WTC11 (cell line): ENCODE results near the gene MAB21L1. TPM values are rescaled to one million over a fixed set of nuclear protein-coding genes. Genes with fewer than 3 reads are reported as not detected.
A peak's percentile ranks its signal among the peaks of the same experiment; 100 is the strongest.

Experiments
- ATAC-seq: fragments of 200-7000 bp; cut with Tn5 transposase; 2 replicates; pipeline ENCODE4 v1.10.0; 2021; ENCODE audit warnings: mild to moderate bottlenecking, moderate library complexity
- CTCF ChIA-PET: fragments of 300-600 bp; sonication (Branson Sonifier 250); formaldehyde crosslinking; loops from one replicate; lab custom pipeline; 2021; ENCODE audit warnings: antibody characterized with exemption; lab: Charles Lee
- POLR2A ChIA-PET: fragments of 350-600 bp; sonication (Branson Sonifier 250); formaldehyde crosslinking; loops from one replicate; lab custom pipeline; 2021; ENCODE audit warnings: antibody characterized with exemption; lab: Charles Lee
- DNase-seq: peaks from one replicate; pipeline ENCODE4 v3.0.0; 2021; ENCODE audit warnings: low spot score
- H3K27ac Mint-ChIP-seq: 2 replicates; pipeline ENCODE4 v1.8.0; 2021; ENCODE audit warnings: mixed read lengths
- H3K27me3 Mint-ChIP-seq: 2 replicates; pipeline ENCODE4 v1.8.0; 2021; ENCODE audit warnings: low read depth, mild to moderate bottlenecking, moderate library complexity, mixed read lengths
- H3K36me3 Mint-ChIP-seq: 2 replicates; pipeline ENCODE4 v1.8.0; 2021; ENCODE audit warnings: mixed read lengths
- H3K4me1 Mint-ChIP-seq: 2 replicates; pipeline ENCODE4 v1.8.0; 2022; ENCODE audit warnings: mixed read lengths
- H3K4me3 Mint-ChIP-seq: 2 replicates; pipeline ENCODE4 v1.8.0; 2021; ENCODE audit warnings: mild to moderate bottlenecking, moderate library complexity, mixed read lengths
- H3K9me3 Mint-ChIP-seq: 2 replicates; pipeline ENCODE4 v1.8.0; 2021; ENCODE audit warnings: mixed read lengths
- AFF4 ChIP-seq: sonication (generic); formaldehyde crosslinking; IDR thresholded peaks from 2 replicates; pipeline ENCODE4 v1.8.1; 2023; ENCODE audit warnings: mild to moderate bottlenecking, missing genetic modification reagents, borderline replicate concordance
- CREB1 ChIP-seq: sonication (generic); formaldehyde crosslinking; IDR thresholded peaks from 2 replicates; pipeline ENCODE4 v1.8.0; 2023; ENCODE audit warnings: mild to moderate bottlenecking, missing genetic modification reagents
- CREM ChIP-seq: sonication (generic); formaldehyde crosslinking; IDR thresholded peaks from 2 replicates; pipeline ENCODE4 v1.8.1; 2022; ENCODE audit warnings: mild to moderate bottlenecking, missing genetic modification reagents, moderate library complexity
- CTCF ChIP-seq: fragments of 200-600 bp; IDR thresholded peaks from 2 replicates; pipeline ENCODE4 v1.8.0; 2022; ENCODE audit warnings: antibody characterized with exemption
- ETV6 ChIP-seq: sonication (generic); formaldehyde crosslinking; IDR thresholded peaks from 2 replicates; pipeline ENCODE4 v1.8.1; 2022; ENCODE audit warnings: mild to moderate bottlenecking, missing genetic modification reagents
- FOXK1 ChIP-seq: sonication (generic); formaldehyde crosslinking; IDR thresholded peaks from 2 replicates; pipeline ENCODE4 v1.8.0; 2022; ENCODE audit warnings: mild to moderate bottlenecking, moderate library complexity, missing genetic modification reagents
- HMGA2 ChIP-seq: fragments of 250-450 bp; sonication (Bioruptor Pico); IDR thresholded peaks from 2 replicates; pipeline ENCODE4 v1.4.0; 2021; ENCODE audit warnings: mild to moderate bottlenecking, moderate library complexity
- JAZF1 ChIP-seq: fragments of 250-450 bp; sonication (Bioruptor Pico); IDR thresholded peaks from 2 replicates; pipeline ENCODE4 v1.9.0; 2021; ENCODE audit warnings: moderate library complexity, mild to moderate bottlenecking, inconsistent platforms
- JUN ChIP-seq: sonication (generic); formaldehyde crosslinking; IDR thresholded peaks from 2 replicates; pipeline ENCODE4 v1.8.0; 2023; ENCODE audit warnings: mild to moderate bottlenecking, missing genetic modification reagents
- NFATC4 ChIP-seq: fragments of 250-450 bp; sonication (Bioruptor Pico); IDR thresholded peaks from 2 replicates; pipeline ENCODE4 v1.9.0; 2021; ENCODE audit warnings: mild to moderate bottlenecking
- NFYB ChIP-seq: sonication (generic); formaldehyde crosslinking; conservative IDR thresholded peaks from 2 replicates; pipeline ENCODE4 v1.8.0; 2022; ENCODE audit warnings: low read depth, missing genetic modification reagents
- NR3C1 ChIP-seq: sonication (generic); formaldehyde crosslinking; conservative IDR thresholded peaks from 2 replicates; pipeline ENCODE4 v1.8.1; 2023; ENCODE audit warnings: low read depth, mild to moderate bottlenecking, missing genetic modification reagents
- OVOL2 ChIP-seq: fragments of 250-450 bp; sonication (Bioruptor Pico); IDR thresholded peaks from 2 replicates; pipeline ENCODE4 v1.9.0; 2021; ENCODE audit warnings: mild to moderate bottlenecking, borderline replicate concordance
- TEAD1 ChIP-seq: sonication (generic); formaldehyde crosslinking; IDR thresholded peaks from 2 replicates; pipeline ENCODE4 v1.8.0; 2022; ENCODE audit warnings: mild to moderate bottlenecking, missing genetic modification reagents
- ZNF138 ChIP-seq: sonication (generic); formaldehyde crosslinking; conservative IDR thresholded peaks from 2 replicates; pipeline ENCODE4 v1.8.1; 2022; ENCODE audit warnings: mild to moderate bottlenecking, moderate library complexity, missing genetic modification reagents
- total RNA-seq: library from RNA; stranded (reverse); gene quantifications from 3 replicates; pipeline ENCODE4 v1.2.3, GENCODE V29; 2021
- TF ChIP-seq, protein P1 (sequence below): sonication (generic); formaldehyde crosslinking; conservative IDR thresholded peaks from 2 replicates; pipeline ENCODE4 v1.8.1; 2023; ENCODE audit warnings: mild to moderate bottlenecking, low read depth, missing genetic modification reagents, moderate library complexity
- TF ChIP-seq, protein P2 (sequence below): sonication (generic); formaldehyde crosslinking; IDR thresholded peaks from 2 replicates; pipeline ENCODE4 v1.8.0; 2023; ENCODE audit warnings: missing genetic modification reagents
- TF ChIP-seq, protein P3 (sequence below): sonication (generic); formaldehyde crosslinking; IDR thresholded peaks from 2 replicates; pipeline ENCODE4 v1.8.0; 2022; ENCODE audit warnings: mild to moderate bottlenecking, missing genetic modification reagents

The MAB21L1 gene
- total RNA-seq, 1 experiment from 2014 or later: 0.15 TPM

DNA sequence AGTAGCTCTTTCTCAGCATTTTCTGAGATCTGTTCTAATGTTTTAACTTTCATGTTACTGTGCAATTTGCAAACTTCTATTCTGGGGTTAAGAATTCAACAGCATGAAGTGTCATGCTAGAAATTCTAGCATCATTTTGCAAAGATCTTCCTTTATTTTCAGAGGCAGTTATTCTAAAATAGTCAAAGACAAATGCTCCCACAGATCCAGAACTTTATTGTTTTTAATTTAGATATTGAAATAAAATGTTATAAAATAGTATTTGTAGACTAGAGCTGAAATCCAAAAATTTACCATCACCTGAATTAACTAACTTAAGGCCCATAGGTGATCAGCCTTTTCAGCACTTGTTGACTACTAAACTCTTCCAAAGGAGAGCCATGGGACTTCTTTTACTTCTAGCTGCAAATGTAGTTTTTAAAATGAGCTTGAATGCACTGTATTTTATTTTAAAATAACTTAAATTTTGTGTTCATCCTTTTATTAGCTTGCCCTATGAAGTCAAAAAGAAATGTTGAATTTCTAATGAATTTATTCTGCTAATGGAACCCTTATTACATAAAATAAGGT lies 3.2 kb downstream of the MAB21L1 start (continued):
- TF ChIP-seq, protein P1, sequence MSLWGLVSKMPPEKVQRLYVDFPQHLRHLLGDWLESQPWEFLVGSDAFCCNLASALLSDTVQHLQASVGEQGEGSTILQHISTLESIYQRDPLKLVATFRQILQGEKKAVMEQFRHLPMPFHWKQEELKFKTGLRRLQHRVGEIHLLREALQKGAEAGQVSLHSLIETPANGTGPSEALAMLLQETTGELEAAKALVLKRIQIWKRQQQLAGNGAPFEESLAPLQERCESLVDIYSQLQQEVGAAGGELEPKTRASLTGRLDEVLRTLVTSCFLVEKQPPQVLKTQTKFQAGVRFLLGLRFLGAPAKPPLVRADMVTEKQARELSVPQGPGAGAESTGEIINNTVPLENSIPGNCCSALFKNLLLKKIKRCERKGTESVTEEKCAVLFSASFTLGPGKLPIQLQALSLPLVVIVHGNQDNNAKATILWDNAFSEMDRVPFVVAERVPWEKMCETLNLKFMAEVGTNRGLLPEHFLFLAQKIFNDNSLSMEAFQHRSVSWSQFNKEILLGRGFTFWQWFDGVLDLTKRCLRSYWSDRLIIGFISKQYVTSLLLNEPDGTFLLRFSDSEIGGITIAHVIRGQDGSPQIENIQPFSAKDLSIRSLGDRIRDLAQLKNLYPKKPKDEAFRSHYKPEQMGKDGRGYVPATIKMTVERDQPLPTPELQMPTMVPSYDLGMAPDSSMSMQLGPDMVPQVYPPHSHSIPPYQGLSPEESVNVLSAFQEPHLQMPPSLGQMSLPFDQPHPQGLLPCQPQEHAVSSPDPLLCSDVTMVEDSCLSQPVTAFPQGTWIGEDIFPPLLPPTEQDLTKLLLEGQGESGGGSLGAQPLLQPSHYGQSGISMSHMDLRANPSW (CRISPR knock-in tag): no peak

GRCh38 chr13:35472323-35472881 lies 4.1 kb downstream of the MAB21L1 start:
- Mint-ChIP-seq H3K27me3 (peaks cover 88% of the 10 kb centered on the region), H3K4me1 (peaks cover 53% of the 10 kb centered on the region)
- CTCF ChIA-PET: no interaction called here

GRCh38 chr13:35471706-35472322 lies 4.7 kb downstream of the MAB21L1 start:
- H3K4me3 Mint-ChIP-seq: peak overlapping the region; percentile 80
- H3K36me3 Mint-ChIP-seq: no peaks in the 10 kb centered on the region
- TF ChIP-seq JUN (no peak), CTCF (no peak), NR3C1 (CRISPR knock-in tag) (no peak), AFF4 (CRISPR knock-in tag) (no peak), HMGA2 (CRISPR knock-in tag) (no peak), TEAD1 (CRISPR knock-in tag) (no peak), CREB1 (CRISPR knock-in tag) (no peak), NFATC4 (CRISPR knock-in tag) (no peak), CREM (CRISPR knock-in tag) (no peak), FOXK1 (CRISPR knock-in tag) (no peak), ETV6 (CRISPR knock-in tag) (no peak)
- TF ChIP-seq, protein P2, sequence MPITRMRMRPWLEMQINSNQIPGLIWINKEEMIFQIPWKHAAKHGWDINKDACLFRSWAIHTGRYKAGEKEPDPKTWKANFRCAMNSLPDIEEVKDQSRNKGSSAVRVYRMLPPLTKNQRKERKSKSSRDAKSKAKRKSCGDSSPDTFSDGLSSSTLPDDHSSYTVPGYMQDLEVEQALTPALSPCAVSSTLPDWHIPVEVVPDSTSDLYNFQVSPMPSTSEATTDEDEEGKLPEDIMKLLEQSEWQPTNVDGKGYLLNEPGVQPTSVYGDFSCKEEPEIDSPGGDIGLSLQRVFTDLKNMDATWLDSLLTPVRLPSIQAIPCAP: no peak
- TF ChIP-seq, protein P3, sequence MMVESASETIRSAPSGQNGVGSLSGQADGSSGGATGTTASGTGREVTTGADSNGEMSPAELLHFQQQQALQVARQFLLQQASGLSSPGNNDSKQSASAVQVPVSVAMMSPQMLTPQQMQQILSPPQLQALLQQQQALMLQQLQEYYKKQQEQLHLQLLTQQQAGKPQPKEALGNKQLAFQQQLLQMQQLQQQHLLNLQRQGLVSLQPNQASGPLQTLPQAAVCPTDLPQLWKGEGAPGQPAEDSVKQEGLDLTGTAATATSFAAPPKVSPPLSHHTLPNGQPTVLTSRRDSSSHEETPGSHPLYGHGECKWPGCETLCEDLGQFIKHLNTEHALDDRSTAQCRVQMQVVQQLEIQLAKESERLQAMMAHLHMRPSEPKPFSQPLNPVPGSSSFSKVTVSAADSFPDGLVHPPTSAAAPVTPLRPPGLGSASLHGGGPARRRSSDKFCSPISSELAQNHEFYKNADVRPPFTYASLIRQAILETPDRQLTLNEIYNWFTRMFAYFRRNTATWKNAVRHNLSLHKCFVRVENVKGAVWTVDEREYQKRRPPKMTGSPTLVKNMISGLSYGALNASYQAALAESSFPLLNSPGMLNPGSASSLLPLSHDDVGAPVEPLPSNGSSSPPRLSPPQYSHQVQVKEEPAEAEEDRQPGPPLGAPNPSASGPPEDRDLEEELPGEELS (CRISPR knock-in tag): no peak
- ATAC-seq (no peak), DNase-seq (peak; percentile 27)
- peaks cover 47% of the 10 kb centered on the region for H3K4me1 Mint-ChIP-seq
- CTCF ChIA-PET: no interaction called here
- H3K27ac Mint-ChIP-seq: no peak overlapping the region
- POLR2A ChIA-PET: no interaction called here
- H3K27me3 Mint-ChIP-seq: peaks cover 82% of the 10 kb centered on the region
- no peaks in the 10 kb centered on the region for H3K9me3 Mint-ChIP-seq

More at GRCh38 chr13:35472323-35472881, 4.1 kb downstream of the MAB21L1 start:
- TF ChIP-seq NFYB (CRISPR knock-in tag) (no peak), OVOL2 (CRISPR knock-in tag) (no peak), FOXK1 (CRISPR knock-in tag) (no peak), JAZF1 (CRISPR knock-in tag) (no peak), ZNF138 (CRISPR knock-in tag) (no peak)
- TF ChIP-seq, protein P3 (CRISPR knock-in tag): no peak
- DNase-seq (no peak), ATAC-seq (no peak)
- no peaks in the 10 kb centered on the region for H3K36me3 Mint-ChIP-seq
- H3K9me3 Mint-ChIP-seq: no peaks in the 10 kb centered on the region
- peak overlapping the region; percentile 80 for H3K4me3 Mint-ChIP-seq
- H3K27ac Mint-ChIP-seq: no peak overlapping the region
- POLR2A ChIA-PET: no interaction called here
